GM15510 (cell line): Measurements from ENCODE around the gene CDKL1.

Source experiments
- POLR2A ChIP-seq: IDR thresholded peaks from 3 replicates; pipeline ENCODE4 v1.6.1; 2011; ENCODE audit warnings: borderline replicate concordance; ENCODE audit not compliant: insufficient read length; ENCODE audit errors: extremely low read depth

Gene CDKL1

GRCh38 chr14:50398189-50398580 lies 1.5 kb upstream of the CDKL1 start:
- no peak for TF ChIP-seq POLR2A

- TF ChIP-seq POLR2A = no peak
Observed at GRCh38 chr14:50397390-50398188, 908 bp upstream of the CDKL1 start.

- TF ChIP-seq POLR2A = no peak
Observed at GRCh38 chr14:50395448-50395847, 1.2 kb downstream of the CDKL1 start.

GRCh38 chr14:50394713-50395112 lies 2.0 kb downstream of the CDKL1 start:
- TF ChIP-seq POLR2A = no peak

GRCh38 chr14:50389668-50390441 lies 6.8 kb downstream of the CDKL1 start:
- no peak for TF ChIP-seq POLR2A

GRCh38 chr14:50388256-50388931 lies 8.3 kb downstream of the CDKL1 start:
- no peak for TF ChIP-seq POLR2A

- TF ChIP-seq POLR2A = no peak
Observed at GRCh38 chr14:50387548-50387947, 9.1 kb downstream of the CDKL1 start.

GRCh38 chr14:50383618-50384225 lies 13.0 kb downstream of the CDKL1 start:
- no peak for TF ChIP-seq POLR2A

- TF ChIP-seq POLR2A = no peak
Observed at GRCh38 chr14:50381823-50382287, 14.8 kb downstream of the CDKL1 start.

- TF ChIP-seq POLR2A = no peak
Observed at GRCh38 chr14:50381008-50381407, 15.7 kb downstream of the CDKL1 start.

GRCh38 chr14:50380455-50380854 lies 16.2 kb downstream of the CDKL1 start:
- no peak for TF ChIP-seq POLR2A

GRCh38 chr14:50379563-50379962 lies 17.1 kb downstream of the CDKL1 start:
- no peak for TF ChIP-seq POLR2A

GRCh38 chr14:50377550-50378085 lies 19.1 kb downstream of the CDKL1 start:
- TF ChIP-seq POLR2A = no peak

GRCh38 chr14:50375760-50376159 lies 20.9 kb downstream of the CDKL1 start:
- TF ChIP-seq POLR2A = no peak
